Astrocyte (in vitro differentiated cells and primary cell): ENCODE measurements around the gene CCDC157. TPM values are rescaled to one million over a fixed set of nuclear protein-coding genes. Genes with fewer than 3 reads are reported as not detected.

Source experiments
- DNase-seq: peaks from one replicate; pipeline ENCODE4 v3.0.0-alpha.2; 2010; ENCODE audit warnings: low read depth
- FAIRE-seq: peaks from 2 replicates; lab custom pipeline; 2011; peaks lifted over from hg19 to GRCh38; lab: Jason Lieb, UNC
- H2AFZ ChIP-seq: 2 replicates; pipeline ENCODE4 v1.6.0; 2012; ENCODE audit warnings: low read depth, low read length, inconsistent platforms
- H3K27ac ChIP-seq: 2 replicates; pipeline ENCODE4 v1.5.1; 2011; ENCODE audit warnings: low read depth, low read length, inconsistent platforms
- H3K27me3 ChIP-seq: 2 replicates; pipeline ENCODE4 v1.6.0; 2011; ENCODE audit warnings: low read length, inconsistent platforms; ENCODE audit not compliant: insufficient read depth
- H3K36me3 ChIP-seq: 2 replicates; pipeline ENCODE4 v1.5.1; 2011; ENCODE audit warnings: low read length, inconsistent platforms; ENCODE audit not compliant: insufficient read depth
- H3K4me1 ChIP-seq: 2 replicates; pipeline ENCODE4 v1.5.1; 2011; ENCODE audit warnings: low read length, inconsistent platforms; ENCODE audit not compliant: insufficient read depth
- H3K4me2 ChIP-seq: 2 replicates; pipeline ENCODE4 v1.6.0; 2012; ENCODE audit warnings: low read length, inconsistent platforms
- H3K4me3 ChIP-seq: 2 replicates; pipeline ENCODE4 v1.5.1; 2011; ENCODE audit warnings: low read depth, mild to moderate bottlenecking, low read length, inconsistent platforms; ENCODE audit not compliant: insufficient read depth
- H3K79me2 ChIP-seq: 2 replicates; pipeline ENCODE4 v1.6.0; 2012; ENCODE audit warnings: mild to moderate bottlenecking, low read length, inconsistent platforms; ENCODE audit not compliant: insufficient read depth
- H3K9ac ChIP-seq: 2 replicates; pipeline ENCODE4 v1.6.0; 2012; ENCODE audit warnings: mild to moderate bottlenecking, low read length, inconsistent platforms
- H3K9me3 ChIP-seq: 2 replicates; pipeline ENCODE4 v1.5.1; 2012; ENCODE audit warnings: low read depth, mild to moderate bottlenecking, low read length, inconsistent platforms; ENCODE audit not compliant: insufficient read depth
- H4K20me1 ChIP-seq: 2 replicates; pipeline ENCODE4 v1.6.0; 2012; ENCODE audit warnings: low read length, inconsistent platforms; ENCODE audit not compliant: insufficient read depth
- H3K27ac Mint-ChIP-seq: one replicate; pipeline ENCODE4 v1.8.0; 2021; ENCODE audit warnings: mild to moderate bottlenecking, mixed read lengths; ENCODE audit not compliant: unreplicated experiment
- H3K27me3 Mint-ChIP-seq: one replicate; pipeline ENCODE4 v1.8.0; 2021; ENCODE audit warnings: low read depth, mixed read lengths; ENCODE audit not compliant: unreplicated experiment
- H3K36me3 Mint-ChIP-seq: one replicate; pipeline ENCODE4 v1.8.0; 2021; ENCODE audit warnings: low read depth, mixed read lengths; ENCODE audit not compliant: unreplicated experiment
- H3K4me1 Mint-ChIP-seq: one replicate; pipeline ENCODE4 v1.8.0; 2021; ENCODE audit warnings: low read depth, mixed read lengths; ENCODE audit not compliant: unreplicated experiment
- H3K4me3 Mint-ChIP-seq: one replicate; pipeline ENCODE4 v1.8.0; 2021; ENCODE audit warnings: mild to moderate bottlenecking, moderate library complexity, mixed read lengths; ENCODE audit not compliant: unreplicated experiment
- H3K9me3 Mint-ChIP-seq: one replicate; pipeline ENCODE4 v1.8.0; 2021; ENCODE audit warnings: mild to moderate bottlenecking, mixed read lengths; ENCODE audit not compliant: unreplicated experiment
- EZH2 ChIP-seq: IDR thresholded peaks from 2 replicates; pipeline ENCODE4 v1.6.1; 2012; ENCODE audit warnings: mild to moderate bottlenecking, low read length, inconsistent platforms; ENCODE audit not compliant: insufficient read depth
- total RNA-seq: library from RNA; stranded (reverse); gene quantifications from 2 replicates; pipeline ENCODE4 v1.2.1, GENCODE V29; 2021
- TF ChIP-seq, protein P1 (sequence below): IDR thresholded peaks from 2 replicates; pipeline ENCODE4 v1.5.1; 2011; ENCODE audit warnings: low read depth, mild to moderate bottlenecking, inconsistent platforms, low read length, moderate library complexity; ENCODE audit not compliant: insufficient read depth

CCDC157 gene
- total RNA-seq, 1 donor from 2014 or later: 2.9 TPM

DNA sequence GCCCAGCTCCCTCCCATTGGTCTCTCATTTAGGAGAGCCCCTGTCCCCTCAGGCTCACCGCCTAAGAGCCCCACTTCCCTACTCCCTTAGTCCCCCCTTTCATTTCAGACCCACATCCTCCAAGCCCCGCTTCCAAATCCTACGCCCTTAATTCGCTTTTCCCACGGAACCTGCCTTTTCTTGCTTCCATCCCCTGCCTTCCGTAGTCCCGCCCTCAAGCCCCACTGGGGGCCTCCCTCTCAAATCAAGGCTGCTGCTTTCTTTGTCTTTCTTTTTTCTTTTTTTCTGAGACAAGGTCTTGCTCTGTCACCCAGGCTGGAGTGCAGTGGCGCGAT, 396 bp downstream of the CCDC157 start:
- Histone ChIP-seq H3K27ac (peak overlapping the region; percentile 98), H2AFZ (peak overlapping the region; percentile 88), H3K4me3 (peak overlapping the region; percentile 98), H3K79me2 (peaks cover 43% of the 10 kb centered on the region), H4K20me1 (peaks cover 40% of the 10 kb centered on the region), H3K4me2 (peak overlapping the region; percentile 97), H3K36me3 (peaks cover 10% of the 10 kb centered on the region), H3K9ac (peak overlapping the region; percentile 92), H3K4me1 (peaks cover 20% of the 10 kb centered on the region), H3K9me3 (no peaks in the 10 kb centered on the region), H3K27me3 (no peaks in the 10 kb centered on the region)
- H3K9me3 Mint-ChIP-seq: no peaks in the 10 kb centered on the region
- peak overlapping the region; percentile 96 for H3K4me3 Mint-ChIP-seq
- DNase-seq (no peak), FAIRE-seq (no peak)
- TF ChIP-seq EZH2: no peak
- TF ChIP-seq, protein P1, sequence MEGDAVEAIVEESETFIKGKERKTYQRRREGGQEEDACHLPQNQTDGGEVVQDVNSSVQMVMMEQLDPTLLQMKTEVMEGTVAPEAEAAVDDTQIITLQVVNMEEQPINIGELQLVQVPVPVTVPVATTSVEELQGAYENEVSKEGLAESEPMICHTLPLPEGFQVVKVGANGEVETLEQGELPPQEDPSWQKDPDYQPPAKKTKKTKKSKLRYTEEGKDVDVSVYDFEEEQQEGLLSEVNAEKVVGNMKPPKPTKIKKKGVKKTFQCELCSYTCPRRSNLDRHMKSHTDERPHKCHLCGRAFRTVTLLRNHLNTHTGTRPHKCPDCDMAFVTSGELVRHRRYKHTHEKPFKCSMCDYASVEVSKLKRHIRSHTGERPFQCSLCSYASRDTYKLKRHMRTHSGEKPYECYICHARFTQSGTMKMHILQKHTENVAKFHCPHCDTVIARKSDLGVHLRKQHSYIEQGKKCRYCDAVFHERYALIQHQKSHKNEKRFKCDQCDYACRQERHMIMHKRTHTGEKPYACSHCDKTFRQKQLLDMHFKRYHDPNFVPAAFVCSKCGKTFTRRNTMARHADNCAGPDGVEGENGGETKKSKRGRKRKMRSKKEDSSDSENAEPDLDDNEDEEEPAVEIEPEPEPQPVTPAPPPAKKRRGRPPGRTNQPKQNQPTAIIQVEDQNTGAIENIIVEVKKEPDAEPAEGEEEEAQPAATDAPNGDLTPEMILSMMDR: no peak
- peak overlapping the region; percentile 93 for H3K27ac Mint-ChIP-seq
- H3K27me3 Mint-ChIP-seq: no peaks in the 10 kb centered on the region
- peaks cover 23% of the 10 kb centered on the region for H3K4me1 Mint-ChIP-seq
- peaks cover 14% of the 10 kb centered on the region for H3K36me3 Mint-ChIP-seq

DNA sequence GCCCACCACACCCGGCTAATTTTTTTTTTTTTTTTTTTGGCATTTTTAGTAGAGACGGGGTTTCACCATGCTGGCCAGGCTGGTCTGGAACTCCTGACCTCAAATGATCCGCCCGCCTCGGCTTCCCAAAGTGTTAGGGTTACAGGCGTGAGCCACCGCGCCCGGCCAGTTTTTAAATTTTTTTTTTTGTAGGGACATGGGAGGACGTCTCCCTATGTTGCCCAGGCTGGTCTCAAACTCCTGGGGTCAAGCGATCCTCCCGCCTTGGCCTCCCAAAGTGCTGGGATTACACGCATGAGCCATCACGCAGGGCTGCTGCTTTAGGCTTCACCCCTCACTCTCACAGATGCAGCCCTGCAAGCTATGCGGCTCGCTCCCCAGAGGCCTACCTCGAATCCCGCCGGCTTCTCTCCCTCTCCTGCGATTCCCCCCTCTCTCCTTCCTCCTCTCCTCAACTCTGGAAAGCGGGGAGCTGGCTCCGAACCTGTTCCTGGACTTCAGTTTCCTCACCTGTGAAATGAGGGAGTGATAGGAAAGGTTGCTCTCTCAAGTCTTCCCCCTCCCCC, 926 bp downstream of the CCDC157 start:
- H3K4me2 ChIP-seq: peak overlapping the region; percentile 97
- peak overlapping the region; percentile 96 for H3K4me3 Mint-ChIP-seq
- H3K27me3 Mint-ChIP-seq: no peaks in the 10 kb centered on the region
- peaks cover 10% of the 10 kb centered on the region for H3K36me3 Mint-ChIP-seq
- H3K79me2 ChIP-seq: peaks cover 37% of the 10 kb centered on the region
- no peaks in the 10 kb centered on the region for H3K9me3 ChIP-seq
- H3K9me3 Mint-ChIP-seq: no peaks in the 10 kb centered on the region
- peak overlapping the region; percentile 59 for H3K27ac Mint-ChIP-seq
- no peak overlapping the region for H2AFZ ChIP-seq
- H3K27me3 ChIP-seq: no peaks in the 10 kb centered on the region
- no peak for DNase-seq
- peaks cover 20% of the 10 kb centered on the region for H3K4me1 Mint-ChIP-seq
- no peak overlapping the region for H3K27ac ChIP-seq
- H3K4me3 ChIP-seq: peak overlapping the region; percentile 98
- H3K9ac ChIP-seq: peak overlapping the region; percentile 92
- H4K20me1 ChIP-seq: peaks cover 35% of the 10 kb centered on the region
- H3K4me1 ChIP-seq: peaks cover 20% of the 10 kb centered on the region
- TF ChIP-seq EZH2: no peak
- TF ChIP-seq, protein P1: no peak
- FAIRE-seq: no peak
- peaks cover 4% of the 10 kb centered on the region for H3K36me3 ChIP-seq

DNA sequence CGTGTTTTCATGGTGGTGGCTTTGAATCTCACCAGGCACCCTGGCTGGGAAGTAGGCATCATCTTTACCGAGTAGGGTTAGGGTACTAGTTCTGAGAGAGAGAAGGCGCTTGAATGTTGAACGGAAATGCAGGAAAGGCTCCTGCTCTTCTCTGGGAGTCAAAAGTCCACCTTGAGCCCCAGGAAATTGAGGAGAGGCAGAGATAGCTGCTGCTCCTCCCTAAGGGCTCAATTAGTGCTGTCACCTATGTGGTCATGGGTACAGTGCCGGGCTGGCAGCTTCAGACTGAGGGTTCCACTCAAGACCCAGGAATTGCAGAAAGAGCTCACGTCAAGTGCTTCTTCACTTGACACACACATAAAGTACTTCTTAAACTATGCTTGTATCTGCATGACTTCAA, 1.7 kb downstream of the CCDC157 start:
- no peaks in the 10 kb centered on the region for H3K9me3 ChIP-seq
- H3K27me3 ChIP-seq: no peaks in the 10 kb centered on the region
- FAIRE-seq (no peak), DNase-seq (no peak)
- Mint-ChIP-seq H3K4me3 (peak overlapping the region; percentile 40), H3K27me3 (no peaks in the 10 kb centered on the region), H3K9me3 (no peaks in the 10 kb centered on the region), H3K36me3 (peaks cover 9% of the 10 kb centered on the region), H3K27ac (no peak overlapping the region), H3K4me1 (peaks cover 18% of the 10 kb centered on the region)
- H3K4me1 ChIP-seq: peaks cover 20% of the 10 kb centered on the region
- no peak overlapping the region for H3K9ac ChIP-seq
- no peak for TF ChIP-seq EZH2
- TF ChIP-seq, protein P1: no peak
- no peaks in the 10 kb centered on the region for H3K36me3 ChIP-seq
- peaks cover 32% of the 10 kb centered on the region for H3K79me2 ChIP-seq
- no peak overlapping the region for H3K4me3 ChIP-seq
- H2AFZ ChIP-seq: no peak overlapping the region
- peaks cover 29% of the 10 kb centered on the region for H4K20me1 ChIP-seq
- H3K27ac ChIP-seq: no peak overlapping the region
- H3K4me2 ChIP-seq: no peak overlapping the region
